ENCODE measurements around the gene ZNF492.
"Not testable (repeated sequence)": the region's sequence is repeated elsewhere in the genome, so short reads cannot be mapped to it uniquely, and the experiment has no call there.

The ZNF492 gene

DNA sequence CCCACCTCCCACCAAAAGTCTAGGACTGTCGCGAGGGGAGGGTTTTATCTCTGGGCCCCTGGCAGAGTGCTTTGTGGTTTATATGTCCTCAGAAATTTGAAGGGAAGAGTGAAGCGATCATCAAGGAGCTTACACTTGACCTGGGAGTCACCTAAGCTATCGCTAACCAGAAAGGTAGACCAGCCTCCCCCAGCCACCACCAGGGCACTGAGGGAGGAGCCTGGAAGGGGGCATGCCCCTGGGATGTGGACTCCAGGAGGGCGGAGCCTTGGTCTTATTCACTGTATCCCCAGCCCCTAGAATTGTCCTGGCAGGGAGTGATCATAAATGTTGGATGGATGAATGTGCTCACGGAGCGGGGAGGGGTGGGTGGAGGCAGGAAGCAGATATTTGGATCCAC is 16.9 kb upstream of the ZNF492 start:
- DNase-seq (ENCODE audit: low read depth in 4 of 4, low spot score in 1 of 4) = not testable (repeated sequence)

DNA sequence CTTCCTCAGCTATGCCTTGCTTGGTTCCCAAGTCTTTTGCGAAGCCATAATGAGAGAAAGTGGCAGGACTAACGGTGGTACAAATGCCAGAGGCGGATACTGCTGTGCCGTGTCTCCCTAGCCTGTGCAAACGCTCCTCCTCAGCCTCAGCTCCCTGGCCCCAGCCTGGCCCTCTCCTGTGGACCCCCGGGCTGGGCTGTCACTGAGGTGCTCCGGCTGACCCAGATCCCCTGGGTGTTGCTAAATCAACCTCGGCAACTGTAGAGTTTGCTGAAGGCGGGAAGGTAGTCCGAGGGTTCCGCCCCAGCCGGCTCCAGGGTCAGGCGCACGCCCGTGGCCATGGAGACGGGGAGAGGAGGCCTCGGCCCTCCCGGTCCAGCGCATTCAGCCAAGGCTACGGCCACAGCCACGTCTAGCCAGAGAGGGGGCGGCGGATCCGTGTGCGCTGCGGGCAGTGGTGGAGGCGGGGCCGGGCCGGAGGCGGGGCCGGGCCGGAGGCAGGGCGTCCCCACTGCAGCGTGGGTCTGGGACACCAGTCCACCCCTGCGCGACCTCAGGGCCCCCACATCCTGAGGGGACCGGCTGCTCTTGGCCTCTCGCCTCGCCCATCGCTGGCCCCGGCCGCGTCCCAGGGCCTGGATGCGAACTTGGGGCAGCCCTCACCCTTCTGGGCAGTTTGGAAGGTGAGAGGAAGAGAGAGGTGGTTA is 16.4 kb upstream of the ZNF492 start:
- DNase-seq (ENCODE audit: low read depth in 4 of 4, low spot score in 1 of 4) = no peak

DNA sequence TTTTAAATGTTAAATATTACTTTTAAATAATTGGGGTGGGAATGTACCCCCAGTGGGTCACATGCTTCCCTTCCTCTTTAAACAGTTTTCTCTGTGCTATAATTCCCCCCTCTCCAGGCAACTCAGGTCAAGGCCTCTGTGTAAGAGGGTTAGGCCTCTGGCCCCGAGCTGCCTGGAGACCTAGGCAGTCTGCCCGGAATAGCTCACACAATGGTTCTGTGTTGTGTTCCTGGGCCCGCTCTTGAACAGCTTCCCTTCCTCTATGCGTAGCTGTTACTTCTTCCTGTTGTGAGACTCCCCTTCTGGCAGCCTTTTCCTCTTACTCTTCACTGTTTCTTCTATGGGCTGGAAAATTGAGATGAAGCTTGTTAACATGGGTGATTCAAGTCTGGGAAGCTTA is 14.8 kb upstream of the ZNF492 start:
- no peak for DNase-seq (ENCODE audit: low read depth in 4 of 4, low spot score in 1 of 4)

DNA sequence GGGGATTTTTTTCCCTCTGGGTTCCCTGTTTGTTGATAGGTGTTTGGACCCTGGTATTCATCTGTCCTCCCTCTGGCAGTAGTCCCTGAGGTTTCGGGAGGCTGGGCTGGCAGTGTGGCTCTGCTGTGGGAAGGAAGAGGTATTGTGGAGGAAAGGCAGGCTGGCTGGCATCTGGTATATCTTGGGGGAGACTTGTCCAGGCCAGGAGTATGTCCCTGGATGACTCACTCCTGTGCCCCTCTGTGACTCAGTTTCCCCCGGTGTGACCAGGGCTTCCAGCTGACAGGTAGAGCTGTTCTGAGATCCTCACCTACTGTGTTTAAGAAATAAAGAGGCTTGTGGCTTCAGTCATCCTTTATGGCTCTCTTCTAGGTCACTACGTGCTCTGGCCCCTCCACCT is 14.2 kb upstream of the ZNF492 start:
- no peak for DNase-seq (ENCODE audit: low read depth in 4 of 4, low spot score in 1 of 4)

DNA sequence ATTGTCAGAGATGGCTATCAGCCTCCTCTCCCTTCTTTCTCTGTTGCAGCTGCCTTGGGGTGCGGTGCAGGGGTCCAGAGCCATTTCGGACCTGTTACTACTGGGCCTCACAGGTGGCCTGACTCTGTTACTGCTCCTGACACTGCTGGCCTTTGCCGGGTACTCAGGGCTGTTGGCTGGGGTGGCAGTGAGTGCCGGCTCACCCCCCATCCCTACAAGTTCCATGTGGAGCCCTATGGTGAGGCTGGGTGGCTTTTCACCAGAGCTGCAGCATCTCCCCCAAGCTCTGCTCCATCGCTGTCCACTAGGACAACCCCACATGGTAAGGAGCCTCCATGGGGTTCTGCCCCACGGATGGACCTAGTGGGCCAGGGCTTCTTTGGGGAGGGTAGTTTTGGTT is 13.7 kb upstream of the ZNF492 start:
- no peak for DNase-seq (ENCODE audit: low read depth in 4 of 4, low spot score in 1 of 4)

DNA sequence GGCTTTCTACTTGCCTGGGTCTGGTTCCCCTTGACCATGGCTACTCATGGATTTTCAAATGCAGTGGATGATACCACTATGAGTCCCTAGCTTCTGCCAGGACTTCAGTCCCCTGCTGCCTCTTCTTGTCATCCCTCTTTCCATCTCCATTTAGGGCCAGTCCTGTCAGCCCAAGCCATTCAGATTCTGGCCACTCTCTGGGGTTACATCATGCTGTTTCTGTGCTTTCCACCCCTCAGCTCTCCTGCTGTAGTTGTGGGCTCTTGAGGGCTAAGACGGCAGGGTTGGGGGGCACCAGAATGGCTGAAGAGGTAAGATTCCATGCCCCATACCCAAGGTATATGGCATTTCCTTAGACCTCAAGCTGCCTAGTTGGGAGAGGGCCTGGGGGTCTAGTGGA is 13.2 kb upstream of the ZNF492 start:
- no peak for DNase-seq (ENCODE audit: low read depth in 4 of 4, low spot score in 1 of 4)

DNA sequence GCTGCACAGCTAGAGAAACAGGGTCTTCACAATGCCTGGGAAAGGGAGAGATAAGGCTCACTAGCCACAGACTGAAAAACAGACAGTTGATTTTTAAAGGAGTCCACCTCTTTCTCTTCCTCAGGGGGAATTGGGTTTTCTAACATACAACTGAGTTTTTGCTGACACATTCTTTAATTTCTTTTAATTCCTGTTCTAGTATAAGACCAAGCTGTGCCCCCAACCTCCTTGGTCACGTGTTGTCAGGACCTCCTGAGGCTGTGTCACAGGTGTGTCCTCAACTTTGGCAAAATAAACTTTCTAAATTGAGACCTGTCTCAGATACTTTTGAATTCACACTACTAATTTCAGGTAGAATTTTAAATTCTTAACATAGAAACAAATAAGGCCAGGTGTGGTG is 12.1 kb upstream of the ZNF492 start:
- no peak for DNase-seq (ENCODE audit: low read depth in 4 of 4, low spot score in 1 of 4)

DNA sequence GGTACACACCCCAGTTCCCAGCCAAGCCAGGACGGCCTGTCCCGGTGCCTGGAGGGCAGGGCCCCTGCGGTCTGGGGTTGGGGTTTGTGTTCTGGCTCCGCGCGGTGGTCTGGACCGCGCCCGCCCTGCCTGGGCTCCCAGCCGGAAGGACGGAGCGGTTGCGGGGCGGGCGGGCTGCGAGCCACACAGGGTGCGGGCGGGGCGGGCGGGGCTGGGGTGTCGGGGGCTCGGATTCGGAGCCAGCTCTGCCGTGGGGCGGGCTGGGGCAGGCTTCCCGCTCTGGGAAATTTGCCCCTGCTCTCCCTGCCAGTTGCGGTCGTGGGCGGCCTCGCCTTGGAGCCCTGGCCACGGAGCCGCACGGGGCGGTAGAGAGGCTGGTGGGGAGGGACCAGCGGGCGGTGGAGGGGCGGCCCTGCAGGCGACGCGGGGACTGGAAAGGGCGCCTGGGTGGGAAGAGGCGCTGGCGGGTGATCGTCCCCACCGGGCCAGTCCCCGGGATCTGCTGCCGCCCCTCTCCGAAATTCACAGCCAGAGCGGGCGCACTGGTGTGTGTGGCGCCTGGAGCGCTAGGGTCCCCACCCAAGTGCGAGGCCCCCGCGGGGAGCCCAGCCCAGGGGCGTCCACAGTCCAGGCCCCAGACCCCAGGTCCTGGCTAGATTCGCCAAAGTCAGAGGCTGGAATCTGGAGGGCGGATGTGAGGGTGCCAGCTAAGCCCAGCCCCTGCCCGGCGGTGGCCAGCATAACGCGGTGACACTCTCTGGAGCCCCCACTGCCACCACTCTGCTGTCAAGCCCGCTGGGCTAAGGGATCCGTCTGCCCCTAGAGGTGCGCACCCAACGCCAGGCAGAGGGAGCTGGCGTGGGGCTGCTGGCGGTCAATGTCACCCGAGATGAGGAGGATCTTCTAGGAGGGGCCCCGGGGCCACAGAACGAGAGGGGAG is 11.0 kb upstream of the ZNF492 start:
- no peak for DNase-seq (ENCODE audit: low read depth in 4 of 4, low spot score in 1 of 4)

DNA sequence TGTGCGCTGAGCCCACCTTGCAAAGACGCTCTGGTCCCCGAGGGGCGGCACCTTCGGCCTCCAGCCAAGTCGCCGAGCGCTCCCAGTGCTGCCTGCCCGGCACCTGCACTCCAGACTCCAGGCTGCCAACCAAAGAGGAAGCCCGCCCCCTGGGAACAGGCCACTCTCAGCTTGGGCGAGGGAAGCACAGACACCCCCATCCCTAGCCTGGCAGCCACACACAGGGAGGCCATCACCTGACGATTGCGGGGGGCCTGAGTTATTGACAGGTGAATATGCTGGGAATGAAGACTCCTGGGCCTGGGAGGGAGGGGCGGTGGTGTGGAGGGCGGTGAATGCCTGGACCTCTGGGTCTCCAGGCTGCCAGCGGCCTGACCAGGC is 10.3 kb upstream of the ZNF492 start:
- no peak for DNase-seq (ENCODE audit: low read depth in 4 of 4, low spot score in 1 of 4)

DNA sequence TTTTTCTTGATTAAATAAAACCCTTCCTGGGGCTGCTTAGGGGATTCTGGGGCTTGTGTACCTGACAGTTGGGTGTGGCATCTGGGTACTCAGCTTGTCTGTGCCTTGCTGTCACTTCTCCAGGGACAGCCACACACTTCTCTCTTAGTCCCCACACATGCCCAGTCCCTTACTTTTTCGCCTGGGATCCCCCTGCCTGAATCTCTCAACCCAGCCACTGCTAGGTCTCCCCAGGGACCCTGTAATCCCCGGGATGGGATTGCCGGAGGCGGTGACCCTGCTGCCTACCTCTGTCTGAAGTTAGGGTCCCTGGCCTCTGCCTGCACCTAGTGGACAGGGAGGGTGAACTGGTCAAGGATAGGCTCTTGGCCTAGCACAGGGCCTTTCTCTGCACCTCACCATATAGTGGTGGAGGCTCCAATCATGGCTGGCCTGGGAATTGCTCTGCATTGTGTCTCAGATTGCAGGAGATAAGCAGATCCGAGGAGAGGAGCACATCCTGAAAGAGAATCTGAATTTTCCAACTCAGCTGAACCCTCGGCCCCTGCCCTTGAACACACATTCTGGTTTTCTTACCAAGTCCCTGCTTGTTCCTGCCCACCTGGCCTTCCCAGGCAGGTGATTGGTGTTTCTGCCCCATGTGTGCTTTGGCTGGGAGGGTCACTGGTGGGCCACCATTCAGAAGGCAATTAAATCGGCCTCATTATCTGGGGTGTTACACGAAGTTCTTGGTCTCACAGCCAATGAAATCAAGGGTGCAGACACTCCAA is 8.7 kb upstream of the ZNF492 start:
- DNase-seq (ENCODE audit: low read depth in 4 of 4, low spot score in 1 of 4) = no peak

DNA sequence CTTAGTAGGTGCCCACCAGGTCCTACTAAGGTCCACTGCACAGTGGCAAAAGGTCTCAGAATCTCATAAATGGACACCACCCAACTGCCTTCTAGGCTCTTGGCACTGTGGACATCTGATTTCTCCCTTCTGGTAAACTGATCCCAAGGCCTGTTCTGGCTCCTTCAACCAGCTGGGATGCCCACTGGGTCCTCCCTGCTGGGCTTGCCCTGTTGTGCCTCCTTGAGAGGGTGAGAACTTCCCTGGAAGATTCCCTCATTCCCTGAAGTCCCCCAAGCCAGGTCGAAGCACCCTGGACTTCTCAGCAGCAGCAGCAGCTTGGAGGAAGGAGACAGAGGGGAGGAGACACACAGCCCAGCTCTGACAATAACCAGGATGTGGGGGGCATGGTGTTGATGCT is 6.6 kb upstream of the ZNF492 start:
- DNase-seq (ENCODE audit: low read depth in 4 of 4, low spot score in 1 of 4) = no peak

DNA sequence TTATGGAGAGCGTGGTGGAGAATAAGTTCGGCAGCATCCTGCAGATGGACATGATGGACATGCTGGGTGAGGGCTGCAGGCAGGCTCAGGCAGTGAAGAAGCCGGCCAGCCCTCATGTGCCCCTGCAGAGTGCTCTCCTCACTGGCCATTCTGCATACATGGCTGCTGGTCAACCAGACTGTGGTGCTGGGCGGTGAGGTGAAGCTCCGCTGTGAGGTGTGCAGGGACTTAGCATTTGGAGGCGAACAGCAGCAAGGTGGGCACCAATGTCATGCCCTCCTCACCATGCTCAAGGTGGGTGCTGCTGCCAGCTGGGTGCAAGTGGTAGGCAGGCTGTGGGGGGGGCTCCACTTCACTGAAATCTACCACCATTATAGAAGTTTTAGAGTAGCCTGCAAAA is 5.7 kb upstream of the ZNF492 start:
- DNase-seq (ENCODE audit: low read depth in 4 of 4, low spot score in 1 of 4) = no peak

DNA sequence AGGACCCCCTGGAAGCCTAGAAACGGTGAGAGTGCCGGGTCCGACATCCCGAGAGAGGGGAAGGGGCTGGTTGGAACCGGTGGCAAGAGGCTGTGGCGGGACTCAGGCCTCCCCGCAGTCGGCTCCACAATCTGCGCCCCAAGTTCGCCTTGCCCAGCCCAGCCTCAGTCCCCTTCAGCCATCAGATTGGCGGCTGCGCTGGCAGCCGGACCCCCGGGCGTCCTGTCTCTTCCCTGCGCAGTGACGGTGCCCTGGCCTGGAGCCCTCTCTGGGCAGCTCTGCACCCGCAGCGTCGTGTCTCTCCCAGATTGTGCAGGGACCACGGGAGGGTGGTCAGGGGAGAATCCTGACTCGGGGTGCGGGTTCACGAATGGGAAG is 315 bp downstream of the ZNF492 start:
- no peak for DNase-seq (ENCODE audit: low read depth in 4 of 4, low spot score in 1 of 4)

DNA sequence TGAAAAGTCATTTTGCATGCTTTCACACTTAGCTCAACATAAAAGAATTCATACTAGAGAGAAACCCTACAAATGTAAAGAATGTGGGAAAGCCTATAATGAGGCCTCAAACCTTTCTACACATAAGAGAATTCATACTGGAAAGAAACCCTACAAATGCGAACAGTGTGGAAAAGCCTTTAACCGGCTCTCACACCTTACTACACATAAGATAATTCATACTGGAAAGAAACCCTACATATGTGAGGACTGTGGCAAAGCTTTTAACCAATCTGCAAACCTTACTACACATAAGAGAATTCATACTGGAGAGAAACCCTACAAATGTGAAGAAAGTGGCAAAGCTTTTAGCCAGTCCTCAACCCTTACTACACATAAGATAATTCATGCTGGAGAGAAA is 51.4 kb downstream of the ZNF492 start:
- not testable (repeated sequence) for DNase-seq (ENCODE audit: low read depth in 4 of 4, low spot score in 1 of 4)

DNA sequence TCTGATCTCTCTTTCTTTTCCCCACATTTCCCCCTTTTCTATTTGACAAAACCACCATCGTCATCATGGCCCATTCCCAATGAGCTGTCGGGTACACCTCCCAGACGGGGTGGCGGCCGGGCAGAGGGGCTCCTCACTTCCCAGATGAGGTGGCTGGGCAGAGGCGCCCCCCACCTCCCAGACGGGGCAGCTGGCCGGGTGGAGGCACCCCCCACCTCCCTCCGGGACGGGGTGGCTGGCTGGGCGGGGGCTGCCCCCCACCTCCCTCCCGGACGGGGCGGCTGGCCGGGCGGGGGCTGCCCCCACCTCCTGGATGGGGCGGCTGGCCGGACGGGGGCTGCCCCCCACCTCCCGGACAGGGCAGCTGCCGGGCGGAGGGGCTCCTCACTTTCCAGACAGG is 68.5 kb downstream of the ZNF492 start:
- DNase-seq (ENCODE audit: low read depth in 4 of 4, low spot score in 1 of 4) = not testable (repeated sequence)

DNA sequence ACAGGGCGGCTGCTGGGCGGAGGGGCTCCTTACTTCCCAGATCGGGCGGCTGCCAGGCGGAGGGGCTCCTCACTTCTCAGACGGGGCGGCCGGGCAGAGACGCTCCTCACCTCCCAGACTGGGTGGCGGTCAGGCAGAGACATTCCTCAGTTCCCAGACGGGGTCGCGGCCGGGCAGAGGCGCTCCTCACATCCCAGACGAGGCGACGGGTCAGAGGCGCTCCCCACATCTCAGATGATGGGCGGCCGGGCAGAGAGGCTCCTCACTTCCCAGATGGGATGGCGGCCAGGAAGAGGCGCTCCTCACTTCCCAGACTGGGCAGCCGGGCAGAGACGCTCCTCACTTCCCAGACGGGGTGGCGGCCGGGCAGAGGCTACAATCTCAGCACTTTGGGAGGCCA is 69.0 kb downstream of the ZNF492 start:
- DNase-seq (ENCODE audit: low read depth in 4 of 4, low spot score in 1 of 4) = not testable (repeated sequence)

DNA sequence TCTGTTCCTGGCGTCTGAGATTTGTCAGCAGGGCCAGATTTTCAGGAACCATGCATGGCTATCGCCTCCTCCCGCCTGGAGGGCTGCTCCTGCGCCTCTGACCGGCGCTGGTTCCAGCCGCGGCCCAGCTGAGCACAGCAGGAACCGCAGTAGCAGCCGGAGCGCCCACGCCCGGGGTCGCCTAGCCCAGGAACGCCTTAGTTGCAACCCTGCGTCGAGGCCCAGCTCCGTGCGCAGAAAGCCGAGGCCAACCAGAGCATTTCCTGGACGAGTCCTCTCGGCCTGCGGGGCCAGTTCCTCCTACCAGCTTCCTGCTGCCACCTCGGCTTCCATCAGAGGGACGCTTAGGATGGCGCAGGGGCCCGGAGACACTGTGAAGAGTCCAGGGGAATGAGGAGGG is 74.9 kb downstream of the ZNF492 start:
- no peak for DNase-seq (ENCODE audit: low read depth in 4 of 4, low spot score in 1 of 4)

Measured in stimulated activated CD4-positive, alpha-beta T cell treated with anti-CD3 and anti-CD28 coated beads, Interleukin-1b, Interleukin-23, amount 100 ng/mL, for 24 hours (primary cell).